ENCODE results near the gene HSPBAP1. TPM values are rescaled to one million over a fixed set of nuclear protein-coding genes. Genes with fewer than 3 reads are reported as not detected.
A peak's percentile ranks its signal among the peaks of the same experiment; 100 is the strongest.

The HSPBAP1 gene
- total and polyA plus RNA-seq, 2 of the 13 experiments (the other 11 are each of a cell fraction or from before 2014, with no cell fraction given): 4.2 to 5.1 TPM

DNA sequence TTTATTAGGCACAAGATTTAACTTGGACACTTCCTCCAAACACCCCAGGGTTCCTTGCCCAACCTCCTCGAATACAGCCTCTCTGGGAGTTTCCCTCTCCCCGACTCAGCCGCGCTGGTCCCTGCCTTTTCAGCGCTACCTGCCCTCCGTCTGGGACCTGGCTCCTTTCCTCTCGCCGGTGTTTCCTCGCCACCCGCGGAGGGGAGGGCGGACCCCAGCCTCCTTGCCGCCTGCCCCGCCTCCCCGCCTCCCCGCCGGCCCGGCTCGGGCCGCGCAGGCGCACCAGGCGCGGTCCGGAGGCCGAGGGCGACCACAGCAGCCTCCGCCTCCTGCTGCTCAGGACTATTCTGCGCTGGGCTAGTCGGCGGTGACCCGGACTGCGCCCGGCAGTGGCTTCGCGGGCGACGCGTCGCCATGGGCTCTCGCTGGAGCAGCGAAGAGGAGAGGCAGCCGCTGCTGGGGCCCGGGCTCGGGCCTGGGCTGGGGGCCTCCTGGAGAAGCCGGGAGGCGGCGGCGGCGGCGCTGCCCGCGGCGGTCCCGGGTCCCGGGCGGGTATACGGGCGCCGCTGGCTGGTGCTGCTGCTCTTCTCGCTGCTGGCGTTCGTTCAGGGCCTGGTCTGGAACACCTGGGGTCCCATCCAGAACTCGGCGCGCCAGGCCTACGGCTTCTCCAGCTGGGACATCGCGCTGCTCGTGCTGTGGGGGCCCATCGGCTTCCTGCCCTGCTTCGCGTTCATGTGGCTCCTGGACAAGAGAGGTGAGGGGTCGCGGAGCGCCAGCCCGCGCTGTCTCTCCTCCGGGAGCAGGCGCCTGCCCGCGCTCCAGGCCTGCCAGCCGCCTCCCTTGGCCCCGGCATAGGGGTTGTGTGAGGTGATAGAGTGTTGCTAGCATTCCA is 1.4 kb upstream of the HSPBAP1 start, which contains the start of gene SLC49A4 (continued):
- no peak for TF ChIP-seq ZNF496 (CRISPR knock-in tag; IDR thresholded peaks at IDR 0.05; ENCODE audit: insufficient replicate concordance)
- 0 out of 2 replicates have a peak, but pooled peaks have one; percentile 52 for TF ChIP-seq TEAD2 (CRISPR knock-in tag; IDR thresholded peaks at IDR 0.05)
- TF ChIP-seq, protein P1, sequence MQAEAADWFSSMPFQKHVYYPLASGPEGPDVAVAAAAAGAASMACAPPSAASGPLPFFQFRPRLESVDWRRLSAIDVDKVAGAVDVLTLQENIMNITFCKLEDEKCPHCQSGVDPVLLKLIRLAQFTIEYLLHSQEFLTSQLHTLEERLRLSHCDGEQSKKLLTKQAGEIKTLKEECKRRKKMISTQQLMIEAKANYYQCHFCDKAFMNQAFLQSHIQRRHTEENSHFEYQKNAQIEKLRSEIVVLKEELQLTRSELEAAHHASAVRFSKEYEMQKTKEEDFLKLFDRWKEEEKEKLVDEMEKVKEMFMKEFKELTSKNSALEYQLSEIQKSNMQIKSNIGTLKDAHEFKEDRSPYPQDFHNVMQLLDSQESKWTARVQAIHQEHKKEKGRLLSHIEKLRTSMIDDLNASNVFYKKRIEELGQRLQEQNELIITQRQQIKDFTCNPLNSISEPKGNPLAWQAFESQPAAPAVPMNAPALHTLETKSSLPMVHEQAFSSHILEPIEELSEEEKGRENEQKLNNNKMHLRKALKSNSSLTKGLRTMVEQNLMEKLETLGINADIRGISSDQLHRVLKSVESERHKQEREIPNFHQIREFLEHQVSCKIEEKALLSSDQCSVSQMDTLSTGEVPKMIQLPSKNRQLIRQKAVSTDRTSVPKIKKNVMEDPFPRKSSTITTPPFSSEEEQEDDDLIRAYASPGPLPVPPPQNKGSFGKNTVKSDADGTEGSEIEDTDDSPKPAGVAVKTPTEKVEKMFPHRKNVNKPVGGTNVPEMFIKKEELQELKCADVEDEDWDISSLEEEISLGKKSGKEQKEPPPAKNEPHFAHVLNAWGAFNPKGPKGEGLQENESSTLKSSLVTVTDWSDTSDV (CRISPR knock-in tag; IDR thresholded peaks at IDR 0.05): no peak
- TF ChIP-seq, protein P2, sequence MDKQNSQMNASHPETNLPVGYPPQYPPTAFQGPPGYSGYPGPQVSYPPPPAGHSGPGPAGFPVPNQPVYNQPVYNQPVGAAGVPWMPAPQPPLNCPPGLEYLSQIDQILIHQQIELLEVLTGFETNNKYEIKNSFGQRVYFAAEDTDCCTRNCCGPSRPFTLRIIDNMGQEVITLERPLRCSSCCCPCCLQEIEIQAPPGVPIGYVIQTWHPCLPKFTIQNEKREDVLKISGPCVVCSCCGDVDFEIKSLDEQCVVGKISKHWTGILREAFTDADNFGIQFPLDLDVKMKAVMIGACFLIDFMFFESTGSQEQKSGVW (CRISPR knock-in tag; IDR thresholded peaks at IDR 0.05; ENCODE audit: borderline replicate concordance): no peak
- no peak for TF ChIP-seq ZMYM3 (CRISPR knock-in tag; IDR thresholded peaks at IDR 0.05)
- TF ChIP-seq ATM (IDR thresholded peaks at IDR 0.05; ENCODE audit: borderline replicate concordance): no peak
- peak; percentile 62; the same call in 1 of the 2 replicates for TF ChIP-seq AHR (CRISPR knock-in tag; IDR thresholded peaks at IDR 0.05)
- no peak for TF ChIP-seq USF2 (IDR thresholded peaks at IDR 0.05; ENCODE audit: low read depth, low read length)
- TF ChIP-seq USF2 (CRISPR knock-in tag; IDR thresholded peaks at IDR 0.05; ENCODE audit: borderline replicate concordance): no peak
- TF ChIP-seq MED13 (CRISPR knock-in tag; IDR thresholded peaks at IDR 0.05): 0 out of 2 replicates have a peak, but pooled peaks have one; percentile 25
- peak; percentile 27; the same call in 1 of the 2 replicates for TF ChIP-seq KAT7 (CRISPR knock-in tag; IDR thresholded peaks at IDR 0.05; ENCODE audit: borderline replicate concordance)
- peak; percentile 84 for TF ChIP-seq POLR2AphosphoS5 (IDR thresholded peaks at IDR 0.05; ENCODE audit: low read depth, low read length)
- peak; percentile 66 for TF ChIP-seq MYC (CRISPR knock-in tag; IDR thresholded peaks at IDR 0.05; ENCODE audit: borderline replicate concordance)
- peak; percentile 56; the same call in 1 of the 2 replicates for TF ChIP-seq ZNF777 (CRISPR knock-in tag; IDR thresholded peaks at IDR 0.05)
- no peak for TF ChIP-seq ZNF18 (CRISPR knock-in tag; IDR thresholded peaks at IDR 0.05; ENCODE audit: insufficient replicate concordance)
- TF ChIP-seq ZNF33B (CRISPR knock-in tag; IDR thresholded peaks at IDR 0.05): peak; percentile 46; the same call in 1 of the 2 replicates
- no peak for TF ChIP-seq ZNF33A (CRISPR knock-in tag; IDR thresholded peaks at IDR 0.05; ENCODE audit: borderline replicate concordance)
- TF ChIP-seq SAP130 (CRISPR knock-in tag; IDR thresholded peaks at IDR 0.05; ENCODE audit: low read depth): peak; percentile 64
- peak; percentile 64 for TF ChIP-seq DR1 (CRISPR knock-in tag; IDR thresholded peaks at IDR 0.05)
- no peak for TF ChIP-seq GTF2F1 (IDR thresholded peaks at IDR 0.05; ENCODE audit: low read length)
- TF ChIP-seq ZFY (CRISPR knock-in tag; IDR thresholded peaks at IDR 0.05): peak; percentile 96
- peak; percentile 82 for TF ChIP-seq ATF7-NPFF (CRISPR knock-in tag; IDR thresholded peaks at IDR 0.05; ENCODE audit: low read depth)
- peak; percentile 40; the same call in 1 of the 2 replicates for TF ChIP-seq ZNF317 (CRISPR knock-in tag; IDR thresholded peaks at IDR 0.05)

Data from HepG2 (cell line).